Aorta (tissue), 5 donors: Measurements from ENCODE around the gene PTGDS. TPM values are rescaled to one million over a fixed set of nuclear protein-coding genes. Genes with fewer than 3 reads are reported as not detected.
"Not testable (repeated sequence)": the region's sequence is repeated elsewhere in the genome, so short reads cannot be mapped to it uniquely, and the experiment has no call there.

Experiments used
- ATAC-seq: fragments of 200-7000 bp; cut with Tn5 transposase; one replicate; pipeline ENCODE4 v1.9.1; 2022; ENCODE audit warnings: moderate library complexity; ENCODE audit not compliant: low FRiP score
- DNase-seq, 2 donors: peaks; one replicate each; pipeline ENCODE4 v3.0.0-alpha.2; 2020
- H3K27ac ChIP-seq, 2 donors: one replicate each; pipeline ENCODE4 v1.5.1; 2013; ENCODE audit warnings: low read length in 2 of 2, mild to moderate bottlenecking in 2 of 2, moderate library complexity in 2 of 2, control low read depth in 1 of 2, inconsistent platforms in 1 of 2, low read depth in 1 of 2
- H3K27me3 ChIP-seq, 2 donors: one replicate each; pipeline ENCODE4 v1.6.1; 2013; ENCODE audit warnings: control low read depth in 1 of 2, low read length in 1 of 2, mild to moderate bottlenecking in 1 of 2, moderate library complexity in 1 of 2; ENCODE audit not compliant: insufficient read depth in 2 of 2, control insufficient read depth in 1 of 2
- H3K36me3 ChIP-seq, 2 donors: one replicate each; pipeline ENCODE4 v1.6.1; 2013; ENCODE audit warnings: control low read depth in 1 of 2, low read length in 1 of 2, mild to moderate bottlenecking in 1 of 2; ENCODE audit not compliant: insufficient read depth in 2 of 2, control insufficient read depth in 1 of 2
- H3K4me1 ChIP-seq, 2 donors: one replicate each; pipeline ENCODE4 v1.6.1; 2013; ENCODE audit warnings: low read length in 2 of 2, control low read depth in 1 of 2, mild to moderate bottlenecking in 1 of 2, moderate library complexity in 1 of 2; ENCODE audit not compliant: insufficient read depth in 2 of 2, control insufficient read depth in 1 of 2
- H3K4me3 ChIP-seq, 2 donors: one replicate each; pipeline ENCODE4 v1.5.1; 2013; ENCODE audit warnings: low read length in 2 of 2, control low read depth in 1 of 2, mild to moderate bottlenecking in 1 of 2
- H3K9me3 ChIP-seq: one replicate; pipeline ENCODE4 v1.6.1; 2013; ENCODE audit warnings: mild to moderate bottlenecking, low read length; ENCODE audit not compliant: control insufficient read depth
- WGBS, 2 donors: extraction: QIAGEN DNeasy Blood & Tissue Kit; methylation state at CpG; one replicate each; pipeline ENCODE4 v1.1.7; 2013; 5-methylcytosine and 5-hydroxymethylcytosine counted together
- intact Hi-C, 2 donors: fragments of 100-400 bp; cut with DNase I; formaldehyde crosslinking; loops; one replicate each; pipeline versions ENCODE4 v1.14.2 to v1.15.0; 2022
- polyA plus RNA-seq, 2 donors: library from polyadenylated mRNA; stranded (reverse); fragments of 200-250 nt; gene quantifications; one replicate each; pipeline ENCODE4 v1.2.3, GENCODE V29; 2013
- total RNA-seq, 2 donors: library from RNA; stranded (reverse); fragmentation: NEBNext Ultra II Directional; extraction: Animal tissue kit (Norgen Biotek cat#: 25700); gene quantifications; one replicate each; pipeline ENCODE4 v1.2.1, GENCODE V29; 2021
- donor health status: healthy with polysubstance abuse.
- donor health status: Bipolar disorder and iron deficiency.
- donor health status: DM: no; HTN: no; CAD: no.
- donor health status: DM: no; HTN: no; CAD: no.
- donor health status: DM: yes; HTN: yes; CAD: no.

The PTGDS gene
- total and polyA plus RNA-seq, 4 donors = 12.2 to 145 (median 71.0) TPM

DNA sequence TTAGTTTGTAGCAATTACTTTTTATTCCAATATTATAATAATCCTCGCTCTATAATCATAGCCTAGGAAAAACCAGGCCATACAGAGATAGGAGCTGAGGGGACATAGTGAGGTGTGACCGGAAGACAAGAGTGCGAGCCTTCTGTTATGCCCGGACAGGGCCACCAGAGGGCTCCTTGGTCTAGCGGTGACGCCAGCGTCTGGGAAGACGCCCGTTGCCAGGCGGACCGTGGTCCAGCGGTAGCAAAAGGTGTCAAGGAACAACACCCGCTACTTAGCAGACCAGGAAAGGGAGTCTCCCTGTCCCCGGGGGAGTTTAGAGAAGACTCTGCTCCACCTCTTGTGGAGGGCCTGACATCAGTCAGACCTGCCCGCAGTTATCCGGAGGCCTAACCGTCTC lies 27.0 kb downstream of the PTGDS start:
- H3K9me3 ChIP-seq, H3K4me1 ChIP-seq, H3K36me3 ChIP-seq, H3K27ac ChIP-seq, H3K27me3 ChIP-seq, DNase-seq, ATAC-seq, H3K4me3 ChIP-seq, intact Hi-C loops: not testable (repeated sequence)
- 40 to 42% methylated on average over 17 of the region's 17 CpGs for WGBS, 2 donors

DNA sequence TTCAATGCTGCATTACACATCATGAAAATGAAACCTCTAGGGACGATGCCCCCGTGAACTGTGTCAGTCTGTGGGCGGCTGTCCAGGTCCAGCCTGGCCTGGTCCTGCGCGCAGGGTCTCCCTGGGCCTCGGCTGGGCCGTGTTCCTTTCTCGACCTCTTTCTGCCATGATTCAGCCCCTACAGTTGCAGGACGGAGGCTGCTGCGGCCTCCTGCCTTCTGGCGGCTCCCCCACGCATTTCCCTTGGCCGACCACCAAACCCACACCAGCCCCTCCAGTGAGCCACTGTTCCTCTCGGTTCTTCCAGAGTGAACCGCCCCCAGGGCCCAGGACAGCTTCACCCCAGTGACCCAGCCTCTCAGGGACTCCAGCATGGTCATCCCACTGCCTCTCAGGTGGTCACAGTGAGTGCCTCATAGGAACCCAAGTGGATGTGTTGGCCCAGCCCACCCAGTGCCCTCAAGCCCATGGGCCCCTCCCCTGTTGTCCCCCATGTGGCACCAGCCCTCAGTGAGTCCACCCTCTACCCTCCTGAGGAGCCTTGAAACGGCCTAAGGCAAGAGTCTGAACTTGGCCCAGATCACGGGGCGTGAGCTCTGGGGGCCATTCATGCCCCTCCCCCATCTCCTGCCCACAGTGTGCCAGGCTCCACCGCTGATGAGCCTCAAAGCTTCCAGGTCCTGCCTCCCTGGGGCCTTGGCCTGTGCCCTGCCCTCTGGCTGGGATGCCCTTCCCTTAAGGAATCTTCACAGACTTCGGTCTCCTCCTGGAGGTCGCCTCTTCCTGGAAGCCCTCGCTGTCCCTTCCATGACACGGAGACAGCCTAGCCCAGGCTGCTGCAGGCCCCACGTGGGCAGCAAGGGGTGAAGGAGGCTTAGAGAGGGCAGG lies 29.1 kb downstream of the PTGDS start:
- 79 to 84% methylated on average over 24 of the region's 24 CpGs for WGBS, 2 donors
- no peak for ATAC-seq
- intact Hi-C loops = no loop called here

DNA sequence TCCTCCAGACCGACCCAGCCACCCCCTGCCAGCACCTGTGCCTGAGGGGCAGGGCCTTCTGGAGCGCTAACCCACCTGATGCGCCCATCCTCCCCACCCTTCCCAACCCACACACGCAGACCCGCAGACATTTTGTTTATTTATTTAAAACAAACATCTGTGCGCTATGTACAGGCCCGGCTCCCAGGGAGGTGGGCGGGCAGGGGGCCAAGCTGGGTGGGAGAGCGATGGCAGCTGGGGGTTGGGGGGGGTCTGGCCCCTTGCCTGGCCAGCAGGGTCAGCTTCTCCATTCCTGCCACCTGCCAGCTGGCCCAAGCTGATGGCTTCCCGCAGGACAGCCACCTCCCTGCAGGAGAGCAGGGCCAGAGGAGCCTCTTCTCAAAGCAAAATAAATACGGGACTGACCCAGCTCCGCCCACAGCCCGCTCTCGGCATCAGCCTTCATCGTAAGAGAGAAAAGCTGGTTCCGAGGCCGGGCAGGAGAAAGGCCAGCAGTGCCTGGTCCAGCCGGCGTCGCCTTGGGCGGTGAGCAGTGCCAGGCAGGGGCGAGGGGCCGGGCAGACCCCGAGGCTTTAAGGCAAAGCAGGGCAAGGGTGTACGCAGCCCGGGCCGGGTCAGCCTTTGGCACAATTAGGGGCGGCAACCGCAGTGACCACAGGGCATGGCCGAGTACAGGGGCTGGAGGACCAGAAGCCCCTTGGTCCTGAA lies 30.0 kb downstream of the PTGDS start:
- intact Hi-C loops = no loop called here
- no peak overlapping the region for H3K27ac ChIP-seq

More for the DNA sequence above, 29.1 kb downstream of the PTGDS start:
- Histone ChIP-seq H3K27me3 (no peaks in the 10 kb centered on the region), H3K4me3 (no peak overlapping the region), H3K4me1 (no peaks in the 10 kb centered on the region), H3K9me3 (no peaks in the 10 kb centered on the region), H3K36me3 (no peaks in the 10 kb centered on the region), H3K27ac (no peak overlapping the region)
- no peak for DNase-seq

DNA sequence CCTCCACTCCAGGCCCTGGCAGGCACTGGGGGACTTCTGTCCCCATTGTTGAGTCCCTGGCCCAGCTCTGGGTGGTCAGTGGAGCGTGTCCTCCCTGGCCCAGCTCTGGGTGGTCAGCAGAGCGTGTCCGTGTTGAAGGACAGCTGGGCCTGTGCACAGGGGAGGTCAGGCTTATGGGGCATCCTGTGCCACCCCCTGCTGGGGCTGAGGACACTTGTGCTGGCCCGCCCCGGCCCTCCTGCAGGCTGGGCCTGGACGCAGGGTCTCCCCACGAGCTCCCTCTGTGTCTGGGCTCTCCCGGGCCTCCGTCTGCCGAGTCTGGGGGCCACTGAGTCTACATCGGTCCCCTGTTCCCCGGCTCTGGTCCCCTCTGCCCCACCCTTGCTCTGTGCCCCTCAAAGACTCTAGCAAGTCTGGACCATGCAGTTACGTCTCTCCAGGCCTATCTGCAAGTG lies 30.5 kb downstream of the PTGDS start:
- intact Hi-C loops = no loop called here
- 87 to 91% methylated on average over 13 of the region's 13 CpGs for WGBS, 2 donors
- Histone ChIP-seq H3K4me3 (no peak overlapping the region), H3K36me3 (no peaks in the 10 kb centered on the region), H3K27me3 (no peaks in the 10 kb centered on the region), H3K27ac (no peak overlapping the region), H3K4me1 (no peaks in the 10 kb centered on the region), H3K9me3 (no peaks in the 10 kb centered on the region)
- no peak for DNase-seq
- peak; percentile 20 for ATAC-seq

More for the DNA sequence above, 30.0 kb downstream of the PTGDS start:
- no peaks in the 10 kb centered on the region for H3K9me3 ChIP-seq
- H3K4me1 ChIP-seq = no peaks in the 10 kb centered on the region
- no peak overlapping the region for H3K4me3 ChIP-seq
- no peaks in the 10 kb centered on the region for H3K27me3 ChIP-seq
- no peak for DNase-seq
- no peak for ATAC-seq
- 65 to 67% methylated on average over 29 to 30 of the region's 30 CpGs for WGBS, 2 donors
- no peaks in the 10 kb centered on the region for H3K36me3 ChIP-seq

DNA sequence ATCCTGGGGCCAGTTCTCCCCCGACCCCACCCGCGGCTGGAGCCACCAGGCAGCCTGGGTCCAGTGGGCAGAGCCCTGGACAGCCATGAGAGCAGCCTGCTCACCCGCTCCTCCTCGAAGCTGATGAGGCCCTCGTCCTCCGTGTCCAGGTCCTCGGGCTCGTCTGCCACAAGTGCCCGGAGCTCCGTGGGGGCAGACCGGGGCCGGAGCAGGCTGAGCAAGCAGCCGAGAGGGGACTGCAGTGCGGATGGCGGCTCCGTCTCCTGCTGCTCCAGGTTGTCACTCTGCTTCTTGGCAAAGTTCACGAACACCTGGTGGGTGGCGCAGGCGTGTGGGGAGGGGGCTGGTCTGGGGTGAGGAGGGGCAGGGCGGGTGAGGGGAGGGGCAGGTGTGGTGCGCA lies 31.0 kb downstream of the PTGDS start:
- no peak for ATAC-seq

DNA sequence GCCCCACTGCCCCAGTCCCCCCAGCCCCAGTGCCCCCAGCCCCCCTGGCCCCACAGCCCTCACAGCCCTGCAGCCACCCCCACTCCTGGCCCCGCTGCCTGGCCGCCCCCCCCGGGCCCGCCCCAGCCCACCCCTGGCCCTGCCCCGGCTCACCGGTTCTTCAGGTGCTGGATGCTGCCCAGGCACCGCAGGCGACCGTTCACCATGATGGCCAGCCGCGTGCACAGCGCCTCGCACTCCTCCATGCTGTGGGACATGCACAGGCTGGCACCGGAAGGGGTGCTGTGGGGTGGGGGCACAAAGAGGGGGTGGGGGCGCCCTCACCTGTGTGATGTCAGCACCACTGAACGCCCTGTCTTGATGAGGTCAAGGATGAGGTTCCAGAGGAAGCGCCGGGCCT lies 31.9 kb downstream of the PTGDS start:
- no peak for DNase-seq
- WGBS, 2 donors = 91 to 92% methylated on average over 14 to 18 of the region's 18 CpGs
- ATAC-seq = no peak
- no peaks in the 10 kb centered on the region for H3K4me1 ChIP-seq
- no peaks in the 10 kb centered on the region for H3K9me3 ChIP-seq
- no peaks in the 10 kb centered on the region for H3K27me3 ChIP-seq
- no peak overlapping the region for H3K4me3 ChIP-seq
- H3K36me3 ChIP-seq = no peaks in the 10 kb centered on the region
- no peak overlapping the region for H3K27ac ChIP-seq
- intact Hi-C loops = no loop called here

More for the DNA sequence above, 31.0 kb downstream of the PTGDS start:
- no peaks in the 10 kb centered on the region for H3K36me3 ChIP-seq
- WGBS, 2 donors = 82 to 86% methylated on average over 22 of the region's 22 CpGs
- no peak overlapping the region for H3K4me3 ChIP-seq
- no peak overlapping the region for H3K27ac ChIP-seq
- H3K4me1 ChIP-seq = no peaks in the 10 kb centered on the region
- intact Hi-C loops = no loop called here
- no peak for DNase-seq
- H3K9me3 ChIP-seq = no peaks in the 10 kb centered on the region
- no peaks in the 10 kb centered on the region for H3K27me3 ChIP-seq

DNA sequence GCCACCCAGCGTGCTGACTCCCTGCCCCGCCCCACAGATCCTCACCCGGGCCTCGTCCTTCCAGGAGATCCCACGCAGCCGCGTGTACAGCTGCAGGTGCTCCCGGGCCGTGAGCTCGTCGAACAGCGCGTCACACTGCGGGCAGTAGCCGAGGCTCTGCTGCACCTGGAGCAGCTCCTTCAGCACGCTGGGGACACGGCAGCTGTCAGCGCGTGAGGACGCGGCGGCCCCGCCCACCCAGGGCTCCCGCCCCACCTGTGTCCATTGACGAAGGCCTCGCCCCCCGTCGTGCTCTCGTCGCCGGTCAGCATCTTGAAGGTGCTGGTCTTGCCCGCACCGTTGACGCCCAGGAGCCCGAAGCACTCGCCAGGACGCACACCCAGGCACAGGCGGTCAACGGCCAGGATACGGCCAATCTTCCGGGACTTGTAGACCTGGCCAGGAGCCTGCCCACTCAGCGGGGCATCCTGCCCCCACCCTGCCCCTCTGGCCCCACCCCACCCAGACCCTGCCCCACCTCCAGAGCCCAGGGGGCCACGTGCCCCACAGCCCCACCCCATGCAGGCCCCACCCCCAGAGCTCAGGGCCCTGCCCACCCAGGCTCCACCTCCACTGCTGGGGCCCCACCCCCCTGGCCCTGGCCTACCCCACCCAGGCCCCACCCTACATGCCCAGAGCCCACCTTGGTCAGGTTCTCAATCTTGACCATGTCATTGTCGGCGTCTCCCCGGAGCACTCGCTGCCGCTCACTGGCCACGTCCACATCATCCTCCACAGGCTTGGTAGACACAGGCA lies 32.8 kb downstream of the PTGDS start:
- H3K36me3 ChIP-seq = no peaks in the 10 kb centered on the region

DNA sequence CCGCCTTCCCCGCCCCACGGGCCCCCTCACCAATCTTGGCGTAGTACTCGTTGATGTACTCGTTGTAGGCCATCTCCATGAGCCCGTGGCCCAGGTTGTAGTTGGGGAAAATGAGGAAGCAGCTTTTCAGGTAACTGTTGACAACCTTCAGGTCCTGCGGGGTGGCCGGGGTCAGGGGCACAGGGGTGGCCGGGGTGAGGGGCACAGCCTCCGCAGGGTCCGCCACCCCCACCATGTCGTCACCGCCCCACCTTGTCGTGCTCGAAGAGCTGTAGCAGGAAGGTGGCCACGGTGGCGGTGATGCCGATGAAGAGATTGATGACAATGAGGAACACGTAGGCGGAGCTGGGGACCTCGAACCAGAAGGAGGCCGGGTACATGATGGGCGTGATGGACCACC lies 33.9 kb downstream of the PTGDS start:
- no peaks in the 10 kb centered on the region for H3K27me3 ChIP-seq
- H3K9me3 ChIP-seq = no peaks in the 10 kb centered on the region
- DNase-seq (no peak), ATAC-seq (no peak)
- intact Hi-C loops = no loop called here
- H3K36me3 ChIP-seq = no peaks in the 10 kb centered on the region
- 95 to 96% methylated on average over 24 of the region's 24 CpGs for WGBS, 2 donors
- H3K27ac ChIP-seq = no peak overlapping the region
- H3K4me3 ChIP-seq = no peak overlapping the region
- no peaks in the 10 kb centered on the region for H3K4me1 ChIP-seq

More for the DNA sequence above, 32.8 kb downstream of the PTGDS start:
- Histone ChIP-seq H3K27ac (no peak overlapping the region), H3K9me3 (no peaks in the 10 kb centered on the region), H3K4me1 (no peaks in the 10 kb centered on the region), H3K27me3 (no peaks in the 10 kb centered on the region), H3K4me3 (no peak overlapping the region)
- WGBS, 2 donors = 94% methylated on average over 44 to 49 of the region's 49 CpGs
- no peak for ATAC-seq
- no peak for DNase-seq
- intact Hi-C loops = no loop called here
